Adipose tissue (tissue), 3 donors: ENCODE results near the gene ATP1A1. TPM values are rescaled to one million over a fixed set of nuclear protein-coding genes. Genes with fewer than 3 reads are reported as not detected.

ENCODE experiments used
- H3K27ac ChIP-seq: one replicate; pipeline ENCODE4 v1.5.1; 2013; ENCODE audit warnings: low read depth, low read length
- WGBS, 3 donors: extraction: QIAGEN DNeasy Blood & Tissue Kit; methylation state at CpG; one replicate each; pipeline ENCODE4 v1.1.7; 2013; 5-methylcytosine and 5-hydroxymethylcytosine counted together
- polyA plus RNA-seq, 3 donors: library from polyadenylated mRNA; stranded (reverse); fragments of 200-250 nt; gene quantifications; one replicate each; pipeline ENCODE4 v1.2.3, GENCODE V29; 2013
- donor health status: healthy with polysubstance abuse.
- donor health status: Bipolar disorder and iron deficiency.
- donor health status: healthy.

Gene ATP1A1
- polyA plus RNA-seq, 3 donors: 90.4 to 328 (median 159) TPM

GRCh38 chr1:116402333-116402732 is 29.3 kb downstream of the ATP1A1 start:
- H3K27ac ChIP-seq: no peak overlapping the region
- 67 to 88% (median 76%) methylated on average over 3 of the region's 3 CpGs for WGBS, 3 donors

- H3K27ac ChIP-seq: no peak overlapping the region
- WGBS, 3 donors: 86 to 94% (median 89%) methylated on average over 7 of the region's 7 CpGs
Measured at GRCh38 chr1:116403496-116404136, 30.6 kb downstream of the ATP1A1 start.

- 85 to 92% (median 91%) methylated on average over 5 of the region's 5 CpGs for WGBS, 3 donors
Measured at GRCh38 chr1:116404699-116405098, 31.7 kb downstream of the ATP1A1 start.

GRCh38 chr1:116405241-116406135 is 32.4 kb downstream of the ATP1A1 start:
- 79 to 86% (median 79%) methylated on average over 14 of the region's 14 CpGs for WGBS, 3 donors
- H3K27ac ChIP-seq: no peak overlapping the region

More at GRCh38 chr1:116404699-116405098, 31.7 kb downstream of the ATP1A1 start:
- no peak overlapping the region for H3K27ac ChIP-seq

GRCh38 chr1:116407033-116407432 is 34.0 kb downstream of the ATP1A1 start:
- H3K27ac ChIP-seq: no peak overlapping the region
- 93 to 95% (median 94%) methylated on average over 6 of the region's 6 CpGs for WGBS, 3 donors

- H3K27ac ChIP-seq: no peak overlapping the region
- WGBS, 3 donors: 88 to 91% (median 91%) methylated on average over 2 of the region's 2 CpGs
Measured at GRCh38 chr1:116408193-116408592, 35.1 kb downstream of the ATP1A1 start.

GRCh38 chr1:116408803-116409720 is 36.0 kb downstream of the ATP1A1 start:
- WGBS, 3 donors: 92 to 95% (median 92%) methylated on average over 13 of the region's 13 CpGs

GRCh38 chr1:116409751-116410191 is 36.7 kb downstream of the ATP1A1 start:
- H3K27ac ChIP-seq: no peak overlapping the region

More at GRCh38 chr1:116408803-116409720, 36.0 kb downstream of the ATP1A1 start:
- no peak overlapping the region for H3K27ac ChIP-seq

GRCh38 chr1:116411784-116412479 is 38.9 kb downstream of the ATP1A1 start:
- no peak overlapping the region for H3K27ac ChIP-seq
- 55 to 76% (median 74%) methylated on average over 2 of the region's 2 CpGs for WGBS, 3 donors

More at GRCh38 chr1:116409751-116410191, 36.7 kb downstream of the ATP1A1 start:
- 85 to 91% (median 88%) methylated on average over 8 of the region's 8 CpGs for WGBS, 3 donors

- 84 to 98% (median 96%) methylated on average over 2 of the region's 2 CpGs for WGBS, 3 donors
- no peak overlapping the region for H3K27ac ChIP-seq
Measured at GRCh38 chr1:116412480-116412798, 39.4 kb downstream of the ATP1A1 start.

- H3K27ac ChIP-seq: no peak overlapping the region
- 87 to 93% (median 92%) methylated on average over 3 of the region's 3 CpGs for WGBS, 3 donors
Measured at GRCh38 chr1:116412898-116413297, 39.9 kb downstream of the ATP1A1 start.

GRCh38 chr1:116413414-116413813 is 40.4 kb downstream of the ATP1A1 start:
- 90 to 91% (median 91%) methylated on average over 2 of the region's 2 CpGs for WGBS, 3 donors
- no peak overlapping the region for H3K27ac ChIP-seq

- 90 to 95% (median 94%) methylated on average over 3 of the region's 3 CpGs for WGBS, 3 donors
- H3K27ac ChIP-seq: no peak overlapping the region
Measured at GRCh38 chr1:116414364-116414763, 41.3 kb downstream of the ATP1A1 start.

GRCh38 chr1:116415200-116415698 is 42.2 kb downstream of the ATP1A1 start:
- H3K27ac ChIP-seq: no peak overlapping the region
- 78 to 92% (median 92%) methylated on average over 3 of the region's 3 CpGs for WGBS, 3 donors

GRCh38 chr1:116415699-116416533 is 42.9 kb downstream of the ATP1A1 start:
- no peak overlapping the region for H3K27ac ChIP-seq
- 29 to 77% (median 70%) methylated on average over 5 of the region's 5 CpGs for WGBS, 3 donors

GRCh38 chr1:116416854-116417513 is 43.9 kb downstream of the ATP1A1 start:
- H3K27ac ChIP-seq: no peak overlapping the region
- WGBS, 3 donors: 82 to 94% (median 92%) methylated on average over 4 of the region's 4 CpGs
